Measurements from ENCODE around the gene PGLYRP3.

PGLYRP3 gene

GRCh38 chr1:153312570-153313186, at the start of gene PGLYRP3:
Gene PGLYRP3, minus strand, starts transcription at chr1:153312952. Its CDS starts 2,287 bp downstream, at chr1:153310665.
- no peak for DNase-seq

GRCh38 chr1:153362187-153362775, 49.5 kb upstream of the PGLYRP3 start:
- DNase-seq = no peak

GRCh38 chr1:153361480-153362109, 48.8 kb upstream of the PGLYRP3 start:
- DNase-seq = no peak

GRCh38 chr1:153360592-153361479, 48.1 kb upstream of the PGLYRP3 start:
- DNase-seq = no peak

GRCh38 chr1:153360190-153360589, 47.4 kb upstream of the PGLYRP3 start:
- DNase-seq = no peak

- no peak for DNase-seq
Measured at GRCh38 chr1:153359241-153359640, 46.5 kb upstream of the PGLYRP3 start.

- no peak for DNase-seq
Measured at GRCh38 chr1:153358691-153358975, 45.9 kb upstream of the PGLYRP3 start.

GRCh38 chr1:153357853-153358690, 45.3 kb upstream of the PGLYRP3 start, which contains the start of gene S100A9:
Gene S100A9, plus strand, starts transcription at chr1:153357854. Its CDS starts 430 bp downstream, at chr1:153358284.
- DNase-seq = no peak

- DNase-seq = no peak
Measured at GRCh38 chr1:153357076-153357852, 44.5 kb upstream of the PGLYRP3 start.

GRCh38 chr1:153356392-153357075, 43.8 kb upstream of the PGLYRP3 start:
- DNase-seq = no peak

- peak; percentile 67 for DNase-seq
Measured at GRCh38 chr1:153355445-153356071, 42.8 kb upstream of the PGLYRP3 start.

GRCh38 chr1:153354515-153355193, 41.9 kb upstream of the PGLYRP3 start:
- DNase-seq = no peak

- DNase-seq = no peak
Measured at GRCh38 chr1:153353226-153353947, 40.6 kb upstream of the PGLYRP3 start.

- DNase-seq = peak; percentile 86
Measured at GRCh38 chr1:153352523-153352922, 39.8 kb upstream of the PGLYRP3 start.

- DNase-seq = no peak
Measured at GRCh38 chr1:153350321-153350957, 37.7 kb upstream of the PGLYRP3 start.

- DNase-seq = no peak
Measured at GRCh38 chr1:153349363-153350320, 36.9 kb upstream of the PGLYRP3 start.

Measured in activated effector memory CD4-positive, alpha-beta T cell treated with anti-CD3 and anti-CD28 coated beads, Interleukin-2, amount 50 U/mL, for 16 hours (primary cell).